ENCODE data around the gene ATOH1.

ATOH1 gene

GRCh38 chr4:93828332-93828994 is at the start of gene ATOH1:
Gene ATOH1, plus strand, starts transcription at chr4:93828753. Its CDS starts 174 bp downstream, at chr4:93828927.
- DNase-seq, result no peak

GRCh38 chr4:93779228-93779627 is 49.3 kb upstream of the ATOH1 start:
- DNase-seq, result no peak

GRCh38 chr4:93780080-93780479 is 48.5 kb upstream of the ATOH1 start:
- no peak for DNase-seq

GRCh38 chr4:93781198-93781597 is 47.4 kb upstream of the ATOH1 start:
- no peak for DNase-seq

- no peak for DNase-seq
Observed at GRCh38 chr4:93786149-93786548, 42.4 kb upstream of the ATOH1 start.

- DNase-seq, result no peak
Observed at GRCh38 chr4:93788712-93789111, 39.8 kb upstream of the ATOH1 start.

- no peak for DNase-seq
Observed at GRCh38 chr4:93791570-93792195, 36.9 kb upstream of the ATOH1 start.

- DNase-seq, result no peak
Observed at GRCh38 chr4:93802045-93802444, 26.5 kb upstream of the ATOH1 start.

- DNase-seq, result no peak
Observed at GRCh38 chr4:93809773-93810172, 18.8 kb upstream of the ATOH1 start.

GRCh38 chr4:93810340-93810992 is 18.1 kb upstream of the ATOH1 start:
- DNase-seq, result no peak

- DNase-seq, result no peak
Observed at GRCh38 chr4:93813092-93813491, 15.5 kb upstream of the ATOH1 start.

GRCh38 chr4:93814141-93814540 is 14.4 kb upstream of the ATOH1 start:
- no peak for DNase-seq

- no peak for DNase-seq
Observed at GRCh38 chr4:93814722-93815121, 13.8 kb upstream of the ATOH1 start.

- DNase-seq, result no peak
Observed at GRCh38 chr4:93825551-93826216, 2.9 kb upstream of the ATOH1 start.

- DNase-seq, result no peak
Observed at GRCh38 chr4:93827272-93827947, 1.1 kb upstream of the ATOH1 start.

- DNase-seq, result no peak
Observed at GRCh38 chr4:93828995-93829819, 654 bp downstream of the ATOH1 start.

- no peak for DNase-seq
Observed at GRCh38 chr4:93829820-93830687, 1.5 kb downstream of the ATOH1 start.

GRCh38 chr4:93831716-93832496 is 3.4 kb downstream of the ATOH1 start:
- DNase-seq, result no peak

GRCh38 chr4:93834249-93835066 is 5.9 kb downstream of the ATOH1 start:
- no peak for DNase-seq

Measured in activated effector memory CD4-positive, alpha-beta T cell treated with Interleukin-2 at 50 U/mL for 16 hours (primary cell).